ENCODE results near the gene ZNF862. TPM values are rescaled to one million over a fixed set of nuclear protein-coding genes. Genes with fewer than 3 reads are reported as not detected.

The ZNF862 gene
- total RNA-seq, 1 donor from 2014 or later: 24.6 TPM

DNA sequence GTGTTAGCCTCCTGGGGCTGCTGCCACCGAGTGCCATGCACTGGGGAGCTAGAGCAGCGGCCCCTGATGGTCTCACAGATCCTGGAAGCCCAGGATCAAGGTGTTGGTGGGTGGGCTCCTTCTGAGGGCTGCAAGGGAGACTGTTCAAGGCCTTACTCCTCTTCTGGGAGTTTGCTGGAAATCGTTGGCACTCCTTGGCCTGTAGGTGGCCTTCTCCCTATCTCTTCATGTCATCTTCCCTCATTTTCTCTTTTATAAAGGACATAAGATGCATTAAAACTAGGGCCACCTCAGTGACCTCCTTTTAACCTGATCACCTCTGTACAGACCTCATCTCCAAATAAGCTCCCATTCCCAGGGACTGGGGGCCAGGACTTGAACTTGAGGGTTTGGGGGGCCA is 27.0 kb upstream of the ZNF862 start:
- no peak for DNase-seq (ENCODE audit: low spot score)

DNA sequence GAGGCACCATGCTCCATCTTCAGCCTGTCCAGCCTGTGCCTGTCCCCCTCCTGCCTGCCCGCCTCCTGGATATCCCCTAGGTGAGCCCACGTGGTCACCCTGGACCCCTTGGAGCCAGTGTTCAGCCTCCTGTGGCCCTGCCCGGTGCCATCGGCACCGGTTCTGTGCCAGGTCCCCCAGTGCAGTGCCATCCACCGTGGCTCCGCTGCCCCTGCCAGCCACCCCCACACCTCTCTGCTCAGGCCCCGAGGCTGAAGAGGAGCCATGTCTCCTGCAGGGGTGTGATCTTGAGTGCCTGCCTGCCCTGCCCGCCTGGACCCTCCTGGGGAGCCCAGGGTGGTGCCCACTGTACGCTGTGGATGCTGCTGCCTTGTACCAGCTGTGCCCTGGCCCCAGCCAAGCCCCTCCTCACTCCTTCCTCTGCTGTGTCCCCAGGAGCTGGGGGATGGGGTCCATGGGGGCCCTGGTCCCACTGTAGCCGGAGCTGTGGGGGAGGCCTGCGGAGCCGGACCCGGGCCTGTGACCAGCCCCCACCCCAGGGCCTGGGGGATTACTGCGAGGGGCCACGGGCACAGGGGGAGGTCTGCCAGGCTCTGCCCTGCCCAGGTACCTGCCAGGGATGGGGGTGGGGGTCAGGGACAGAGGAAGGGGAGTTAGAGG is 26.2 kb upstream of the ZNF862 start:
- DNase-seq (ENCODE audit: low spot score): no peak

DNA sequence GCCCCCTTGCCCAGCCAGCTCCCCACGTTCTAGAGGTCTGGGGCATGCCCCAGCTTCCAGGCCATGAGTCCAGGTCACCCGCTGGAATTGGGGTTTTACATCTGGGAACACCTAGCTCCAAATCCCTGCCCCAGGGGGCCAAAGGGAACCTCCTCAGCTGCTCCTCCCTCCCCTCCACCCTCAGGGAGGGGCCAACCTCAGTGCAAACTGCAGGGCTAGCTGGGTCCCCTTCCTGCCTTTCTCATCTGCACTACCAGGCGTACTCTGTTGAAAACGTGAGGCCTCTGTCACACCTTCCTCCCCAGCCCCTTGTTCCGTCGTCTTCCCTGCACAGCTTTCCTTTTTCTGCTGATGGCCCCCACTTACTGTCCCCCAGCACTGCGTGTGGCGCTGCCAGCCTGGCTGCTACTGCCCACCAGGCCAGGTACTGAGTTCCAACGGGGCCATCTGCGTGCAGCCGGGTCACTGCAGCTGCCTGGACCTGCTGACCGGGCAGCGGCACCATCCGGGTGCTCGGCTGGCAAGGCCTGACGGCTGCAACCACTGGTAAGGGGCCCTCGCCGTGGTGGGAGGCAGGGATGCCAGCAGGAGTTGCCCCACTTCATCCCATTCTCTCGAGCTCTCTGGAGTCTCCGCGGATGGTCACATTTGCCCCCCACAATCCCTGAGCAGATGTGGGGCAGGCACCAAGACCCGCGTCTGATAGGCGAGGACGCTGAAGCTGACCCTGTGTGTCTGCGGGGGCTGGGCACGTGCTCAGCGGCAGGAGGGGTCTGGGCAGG is 24.7 kb upstream of the ZNF862 start:
- DNase-seq (ENCODE audit: low spot score): no peak

DNA sequence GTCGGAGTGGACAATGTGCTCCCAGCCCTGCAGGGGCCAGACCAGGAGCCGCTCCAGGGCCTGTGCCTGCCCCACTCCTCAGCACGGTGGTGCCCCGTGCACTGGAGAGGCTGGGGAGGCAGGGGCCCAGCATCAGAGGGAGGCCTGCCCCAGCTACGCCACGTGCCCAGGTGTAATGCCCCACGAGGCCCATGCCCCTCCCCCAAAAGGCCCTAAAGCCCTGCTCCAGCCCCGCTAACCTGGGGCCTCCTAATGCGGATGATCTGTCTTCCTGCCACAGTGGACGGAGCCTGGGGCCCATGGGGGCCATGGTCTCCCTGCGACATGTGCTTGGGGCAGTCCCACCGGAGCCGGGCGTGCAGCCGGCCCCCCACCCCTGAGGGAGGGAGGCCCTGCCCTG is 23.7 kb upstream of the ZNF862 start:
- no peak for DNase-seq (ENCODE audit: low spot score)

DNA sequence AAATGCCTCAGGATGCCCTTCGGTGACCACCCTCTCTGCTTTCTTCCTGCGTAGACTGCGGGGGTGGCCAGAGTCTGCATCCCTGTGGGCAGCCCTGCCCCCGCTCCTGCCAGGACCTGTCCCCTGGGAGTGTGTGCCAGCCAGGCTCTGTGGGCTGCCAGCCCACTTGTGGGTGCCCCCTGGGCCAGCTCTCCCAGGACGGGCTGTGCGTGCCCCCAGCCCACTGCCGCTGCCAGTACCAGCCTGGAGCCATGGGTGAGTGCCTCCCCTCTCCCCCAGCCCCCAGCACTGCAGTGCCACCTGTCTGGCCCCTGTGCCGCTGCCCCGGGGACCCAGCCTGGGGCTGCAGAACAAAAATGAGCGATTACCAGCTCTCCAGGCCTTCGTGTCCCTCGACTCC is 23.1 kb upstream of the ZNF862 start:
- DNase-seq (ENCODE audit: low spot score): no peak

DNA sequence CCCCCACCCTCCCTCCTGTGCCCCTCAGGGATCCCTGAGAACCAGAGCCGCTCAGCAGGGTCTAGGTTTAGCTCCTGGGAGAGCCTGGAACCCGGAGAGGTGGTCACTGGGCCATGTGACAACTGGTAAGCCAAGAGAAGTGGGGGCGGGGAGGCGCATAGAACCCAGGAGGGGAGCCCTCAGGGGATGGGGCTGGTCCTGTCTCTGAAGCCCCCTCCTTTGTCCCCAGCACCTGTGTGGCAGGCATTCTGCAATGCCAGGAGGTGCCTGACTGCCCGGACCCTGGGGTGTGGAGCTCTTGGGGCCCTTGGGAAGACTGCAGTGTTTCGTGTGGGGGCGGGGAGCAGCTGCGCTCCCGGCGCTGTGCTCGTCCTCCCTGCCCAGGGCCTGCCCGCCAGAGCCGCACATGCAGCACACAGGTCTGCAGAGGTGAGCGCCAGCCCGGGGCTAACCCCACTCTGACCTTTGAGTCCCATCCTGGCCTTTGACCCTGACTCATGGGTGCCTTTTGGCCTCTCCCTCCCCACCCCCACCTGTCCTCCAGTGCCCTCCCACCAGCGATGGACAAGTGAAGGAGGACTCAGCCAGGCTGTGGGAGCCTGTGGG is 22.4 kb upstream of the ZNF862 start:
- no peak for DNase-seq (ENCODE audit: low spot score)

DNA sequence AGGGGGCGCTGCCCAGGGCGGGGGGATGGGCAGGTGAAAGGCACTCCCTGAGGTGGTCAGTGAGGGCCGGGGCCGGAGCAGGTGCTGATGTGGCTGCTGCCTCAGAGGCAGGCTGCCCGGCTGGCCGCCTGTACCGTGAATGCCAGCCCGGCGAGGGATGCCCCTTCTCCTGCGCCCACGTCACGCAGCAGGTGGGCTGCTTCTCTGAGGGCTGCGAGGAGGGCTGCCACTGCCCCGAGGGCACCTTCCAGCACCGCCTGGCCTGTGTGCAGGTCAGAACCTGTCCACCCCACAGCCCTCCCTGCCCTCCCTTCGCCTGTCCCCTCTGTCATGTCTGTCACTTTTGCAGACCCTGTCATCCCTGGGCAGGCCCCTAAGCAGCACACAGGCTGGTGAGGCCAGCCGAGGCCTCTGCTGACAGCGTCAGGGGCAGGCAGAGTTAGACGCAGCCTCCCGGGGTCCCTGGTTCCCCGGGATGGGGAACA is 21.9 kb upstream of the ZNF862 start:
- DNase-seq (ENCODE audit: low spot score): no peak

DNA sequence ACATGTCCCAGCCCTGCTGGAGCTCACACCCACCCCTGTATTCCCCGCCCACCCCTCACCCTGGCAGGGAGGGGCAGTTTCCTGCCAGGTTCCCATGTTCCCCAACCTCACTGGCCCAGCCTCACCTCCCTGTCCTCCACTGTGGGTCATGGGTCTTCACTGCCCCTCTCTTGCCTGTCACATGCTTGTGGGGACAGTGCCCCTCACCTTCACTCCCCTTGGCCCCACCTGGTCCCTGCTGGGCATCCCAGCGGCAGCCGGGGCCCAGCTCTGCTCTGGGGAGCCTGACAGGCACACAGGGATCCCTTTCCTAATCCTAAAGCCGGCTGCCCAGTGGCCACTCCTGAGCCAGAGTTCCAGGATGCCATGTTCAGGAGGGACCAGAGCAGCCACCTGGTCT is 21.4 kb upstream of the ZNF862 start:
- DNase-seq (ENCODE audit: low spot score): no peak

DNA sequence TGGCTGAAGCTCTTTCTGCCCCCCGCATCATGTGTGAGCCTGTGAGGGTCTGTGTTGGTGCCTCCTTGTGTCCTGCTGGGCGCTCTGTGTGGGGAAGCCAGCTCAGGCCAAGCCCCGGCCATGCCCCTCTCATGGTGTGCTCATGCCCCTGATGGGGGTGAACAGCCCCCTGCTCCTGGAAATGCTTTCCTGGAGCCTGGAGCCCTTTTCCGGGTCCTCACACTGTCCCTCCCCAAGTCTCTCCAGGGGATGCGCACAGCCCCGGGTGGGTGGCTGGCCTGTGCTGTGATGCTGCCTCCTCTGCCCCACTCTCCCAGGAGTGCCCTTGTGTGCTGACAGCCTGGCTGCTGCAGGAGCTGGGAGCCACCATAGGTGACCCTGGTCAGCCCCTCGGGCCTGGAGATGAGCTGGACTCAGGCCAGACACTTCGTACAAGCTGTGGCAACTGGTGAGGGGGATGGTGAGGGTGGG is 20.8 kb upstream of the ZNF862 start:
- DNase-seq (ENCODE audit: low spot score): no peak

DNA sequence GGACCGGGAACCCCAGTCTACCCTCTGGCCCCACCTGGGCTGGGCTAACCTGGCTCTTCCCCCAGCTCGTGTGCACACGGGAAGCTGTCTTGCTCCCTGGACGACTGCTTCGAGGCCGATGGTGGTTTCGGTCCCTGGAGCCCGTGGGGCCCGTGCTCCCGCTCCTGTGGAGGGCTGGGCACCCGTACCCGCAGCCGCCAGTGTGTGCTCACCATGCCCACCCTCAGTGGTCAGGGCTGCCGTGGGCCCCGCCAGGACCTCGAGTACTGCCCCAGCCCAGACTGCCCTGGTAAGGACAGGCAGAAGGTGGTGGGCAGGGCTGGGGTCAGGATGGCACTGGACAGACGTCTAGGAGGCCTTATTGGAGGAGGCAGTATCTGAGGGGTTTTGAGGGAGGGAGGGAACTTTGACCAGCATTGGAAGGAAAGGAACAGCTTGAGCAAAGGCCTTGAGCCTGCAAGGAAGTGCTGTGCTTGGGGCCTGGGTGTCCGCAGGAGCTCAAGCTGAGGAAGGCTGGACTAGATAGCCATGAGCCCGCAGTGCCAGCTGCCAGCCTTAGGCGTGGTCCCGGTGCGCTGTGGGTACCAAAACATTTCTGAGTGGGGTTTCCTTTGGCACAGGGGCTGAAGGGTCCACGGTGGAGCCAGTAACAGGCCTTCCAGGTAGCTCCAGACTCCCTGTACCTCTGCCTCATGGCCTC is 20.2 kb upstream of the ZNF862 start:
- no peak for DNase-seq (ENCODE audit: low spot score)

DNA sequence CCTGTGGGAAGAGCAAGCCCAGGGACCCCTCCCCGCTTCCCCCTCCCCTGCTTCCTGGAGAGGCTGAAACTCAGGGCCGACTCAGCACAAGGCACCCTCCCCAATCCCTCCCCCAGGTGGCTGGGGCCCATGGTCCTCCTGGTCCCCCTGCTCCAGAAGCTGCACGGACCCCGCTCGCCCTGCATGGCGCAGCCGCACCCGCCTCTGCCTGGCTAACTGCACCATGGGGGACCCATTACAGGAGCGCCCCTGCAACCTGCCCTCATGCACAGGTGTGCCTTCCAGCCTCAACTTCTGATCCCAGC is 19.7 kb upstream of the ZNF862 start:
- no peak for DNase-seq (ENCODE audit: low spot score)

DNA sequence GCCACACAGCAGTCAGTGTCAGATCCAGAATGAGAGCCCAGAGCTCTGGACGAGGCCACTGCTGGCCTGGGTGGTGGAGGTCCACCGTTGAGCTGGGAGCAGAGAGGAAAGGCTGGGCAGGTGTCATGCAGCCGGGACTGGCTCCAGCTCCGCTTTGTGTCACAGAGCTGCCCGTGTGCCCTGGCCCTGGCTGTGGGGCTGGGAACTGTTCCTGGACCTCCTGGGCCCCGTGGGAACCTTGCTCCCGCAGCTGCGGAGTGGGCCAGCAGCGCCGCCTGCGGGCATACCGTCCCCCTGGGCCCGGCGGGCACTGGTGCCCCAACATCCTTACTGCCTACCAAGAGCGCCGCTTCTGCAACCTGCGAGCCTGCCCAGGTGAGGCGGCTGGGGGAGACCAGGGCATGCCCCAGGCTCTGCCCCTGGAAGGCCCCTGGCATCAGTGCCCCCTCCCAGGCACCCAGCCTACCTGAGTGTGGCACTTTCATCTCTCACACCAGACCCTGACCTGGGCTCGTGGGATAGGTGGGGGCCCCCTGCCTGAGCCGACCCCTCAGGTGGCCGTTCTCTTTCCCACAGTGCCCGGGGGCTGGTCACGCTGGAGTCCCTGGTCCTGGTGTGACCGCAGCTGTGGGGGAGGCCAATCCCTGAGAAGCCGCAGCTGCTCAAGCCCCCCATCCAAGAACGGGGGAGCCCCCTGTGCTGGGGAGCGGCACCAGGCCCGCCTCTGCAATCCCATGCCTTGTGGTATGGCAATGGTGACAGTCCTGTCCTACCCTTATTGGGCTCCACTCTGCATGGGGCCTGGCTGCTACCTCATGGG is 18.8 kb upstream of the ZNF862 start:
- DNase-seq (ENCODE audit: low spot score): no peak

DNA sequence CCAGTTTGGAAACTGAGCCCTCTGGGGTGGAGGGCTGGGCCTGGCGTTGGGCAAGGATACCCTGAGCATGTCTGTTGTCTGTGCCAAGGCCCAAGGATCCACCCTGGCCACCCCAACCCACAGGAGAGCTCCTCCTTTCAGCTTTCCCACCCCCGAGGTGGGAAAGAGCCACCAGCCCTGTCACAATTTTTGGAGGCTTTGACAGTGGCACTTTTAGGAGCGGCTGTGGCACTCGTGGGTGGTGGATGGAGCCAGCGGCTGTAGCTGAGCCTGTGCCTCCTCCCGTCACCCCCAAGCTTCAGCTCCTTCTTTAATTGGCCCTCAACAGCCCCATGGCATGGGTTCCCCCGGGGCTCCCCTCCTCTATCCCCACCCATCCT is 18.2 kb upstream of the ZNF862 start:
- no peak for DNase-seq (ENCODE audit: low spot score)

DNA sequence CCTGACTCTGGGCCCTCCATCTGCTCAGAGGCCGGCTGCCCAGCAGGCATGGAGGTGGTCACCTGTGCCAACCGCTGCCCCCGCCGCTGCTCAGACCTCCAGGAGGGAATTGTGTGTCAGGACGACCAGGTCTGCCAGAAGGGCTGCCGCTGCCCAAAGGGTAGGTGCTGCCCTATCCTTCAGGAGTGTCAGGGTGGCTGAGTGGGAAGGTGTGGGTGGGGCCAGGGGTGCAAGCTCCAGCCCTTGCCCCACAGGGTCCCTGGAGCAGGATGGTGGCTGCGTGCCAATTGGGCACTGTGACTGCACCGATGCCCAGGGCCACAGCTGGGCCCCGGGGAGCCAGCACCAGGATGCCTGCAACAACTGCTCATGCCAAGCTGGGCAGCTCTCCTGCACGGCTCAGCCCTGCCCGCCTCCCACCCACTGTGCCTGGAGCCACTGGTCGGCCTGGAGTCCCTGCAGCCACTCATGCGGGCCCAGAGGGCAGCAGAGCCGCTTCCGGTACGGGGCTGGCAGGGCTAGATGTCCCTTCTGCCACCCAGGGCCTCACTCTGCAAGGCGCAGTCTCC is 17.5 kb upstream of the ZNF862 start:
- DNase-seq (ENCODE audit: low spot score): no peak

DNA sequence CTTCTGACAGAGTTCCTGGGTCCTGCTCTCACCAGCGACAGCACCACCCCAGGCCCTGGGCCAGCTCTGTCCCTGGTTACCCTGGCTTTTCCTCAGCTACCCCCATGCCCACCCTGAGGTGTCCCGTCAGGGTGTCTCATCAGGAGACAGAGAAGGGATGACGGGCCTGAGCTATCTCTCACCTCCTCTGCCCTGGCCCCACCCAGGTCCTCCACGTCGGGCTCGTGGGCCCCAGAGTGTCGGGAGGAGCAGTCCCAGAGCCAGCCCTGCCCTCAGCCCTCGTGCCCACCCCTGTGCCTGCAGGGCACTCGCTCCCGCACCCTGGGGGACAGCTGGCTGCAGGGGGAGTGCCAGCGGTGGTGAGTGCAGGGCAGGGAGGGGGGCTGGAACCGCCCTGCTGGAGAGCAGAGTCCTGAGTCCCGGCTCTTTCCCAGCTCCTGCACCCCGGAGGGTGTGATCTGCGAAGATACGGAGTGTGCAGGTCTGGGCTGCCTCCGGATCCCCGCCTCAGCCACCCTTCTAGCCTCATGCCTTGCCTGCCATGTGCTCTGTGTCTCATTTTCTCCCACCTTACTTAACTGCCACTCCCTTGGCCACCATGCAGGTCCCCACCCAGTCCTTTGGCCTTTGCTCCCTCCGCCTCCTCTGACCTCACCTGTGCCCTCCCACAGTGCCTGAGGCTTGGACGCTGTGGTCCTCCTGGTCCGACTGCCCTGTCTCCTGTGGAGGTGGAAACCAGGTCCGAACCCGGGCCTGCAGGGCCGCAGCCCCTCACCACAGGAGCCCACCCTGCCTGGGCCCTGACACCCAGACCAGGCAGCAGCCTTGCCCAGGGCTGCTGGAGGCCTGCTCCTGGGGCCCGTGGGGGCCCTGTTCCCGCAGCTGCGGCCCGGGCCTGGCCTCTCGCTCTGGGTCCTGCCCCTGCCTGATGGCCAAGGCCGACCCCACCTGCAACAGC is 16.7 kb upstream of the ZNF862 start:
- DNase-seq (ENCODE audit: low spot score): no peak

DNA sequence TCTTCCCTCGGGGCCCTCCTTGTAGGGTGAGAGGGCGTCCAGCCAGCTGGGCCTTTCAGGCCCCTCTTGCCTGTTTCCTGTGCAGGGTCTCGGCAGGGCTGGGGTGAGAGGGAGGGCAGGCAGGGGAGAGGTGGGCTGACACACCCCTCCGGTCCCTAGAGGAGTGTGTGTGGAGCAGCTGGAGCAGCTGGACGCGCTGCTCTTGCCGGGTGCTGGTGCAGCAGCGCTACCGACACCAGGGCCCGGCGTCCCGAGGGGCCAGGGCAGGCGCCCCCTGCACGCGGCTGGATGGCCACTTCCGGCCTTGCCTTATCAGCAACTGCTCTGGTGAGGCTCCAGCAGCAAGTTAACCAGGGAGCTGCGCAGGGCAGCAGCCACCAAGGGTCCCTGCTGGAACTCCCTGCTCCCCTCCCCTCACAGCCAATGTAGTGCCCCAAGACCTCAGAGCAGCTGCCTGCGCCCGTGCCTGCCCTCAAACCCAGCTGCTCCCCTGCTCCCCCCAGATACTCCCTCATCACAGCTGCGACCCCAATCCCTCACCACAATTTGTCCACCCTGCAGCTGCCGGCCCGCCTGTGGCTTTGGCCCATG is 15.7 kb upstream of the ZNF862 start:
- DNase-seq (ENCODE audit: low spot score): no peak

DNA sequence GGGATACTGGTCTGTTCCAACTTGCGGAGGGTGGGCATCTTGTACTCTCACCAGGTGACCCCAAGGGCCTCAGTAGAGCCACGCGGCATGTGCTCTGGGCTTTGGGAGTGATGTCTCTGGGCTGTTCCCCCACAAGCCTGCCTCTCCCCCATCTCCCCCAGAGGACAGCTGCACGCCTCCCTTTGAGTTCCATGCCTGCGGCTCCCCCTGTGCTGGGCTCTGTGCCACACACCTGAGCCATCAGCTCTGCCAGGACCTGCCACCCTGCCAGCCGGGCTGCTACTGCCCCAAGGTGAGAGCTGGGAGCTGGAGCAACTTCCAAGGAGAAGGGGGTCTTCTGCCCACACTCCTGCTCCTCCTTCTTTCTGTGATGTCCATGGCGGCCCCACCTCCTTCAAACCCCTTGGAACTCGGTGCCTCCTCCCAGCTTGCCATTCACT is 15.0 kb upstream of the ZNF862 start:
- DNase-seq (ENCODE audit: low spot score): no peak

DNA sequence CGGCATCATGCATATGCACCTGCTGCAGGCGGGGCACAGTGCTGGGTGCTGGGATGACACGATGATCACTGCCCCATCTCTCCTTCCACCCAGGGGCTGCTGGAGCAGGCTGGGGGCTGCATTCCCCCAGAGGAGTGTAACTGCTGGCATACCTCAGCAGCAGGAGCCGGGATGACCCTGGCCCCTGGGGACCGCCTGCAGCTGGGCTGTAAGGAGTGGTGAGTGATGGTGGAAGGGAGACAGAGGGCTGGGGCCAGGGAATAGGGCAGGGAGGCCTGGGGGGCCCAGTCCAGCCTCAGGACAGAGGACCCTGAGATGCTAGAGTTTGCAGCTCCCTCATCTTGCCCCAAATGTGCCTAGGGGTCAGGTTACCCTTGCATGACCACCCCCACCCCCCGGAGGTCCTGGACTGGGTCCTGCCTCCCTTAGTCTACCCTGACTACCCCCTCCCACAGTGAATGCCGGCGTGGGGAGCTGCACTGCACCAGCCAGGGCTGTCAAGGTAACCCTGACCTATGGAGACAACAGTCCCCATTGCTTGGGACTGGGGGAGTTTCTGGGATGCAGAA is 14.5 kb upstream of the ZNF862 start:
- no peak for DNase-seq (ENCODE audit: low spot score)

DNA sequence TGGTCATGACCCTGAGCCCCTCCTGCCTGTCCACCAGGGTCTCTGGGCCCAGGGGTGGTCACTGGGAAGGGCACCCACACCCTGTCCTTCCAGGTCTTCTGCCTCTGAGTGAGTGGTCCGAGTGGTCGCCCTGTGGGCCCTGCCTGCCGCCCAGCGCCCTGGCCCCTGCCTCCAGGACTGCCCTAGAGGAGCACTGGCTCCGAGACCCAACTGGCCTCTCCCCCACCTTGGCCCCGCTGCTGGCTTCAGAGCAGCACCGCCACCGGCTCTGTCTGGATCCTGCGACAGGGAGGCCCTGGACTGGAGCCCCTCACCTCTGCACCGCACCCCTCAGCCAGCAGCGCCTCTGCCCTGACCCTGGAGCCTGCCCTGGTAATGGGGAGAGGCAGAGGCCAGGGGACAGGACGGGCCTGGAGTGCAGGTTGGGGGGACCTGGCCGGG is 13.9 kb upstream of the ZNF862 start:
- DNase-seq (ENCODE audit: low spot score): no peak

Measured in ureter (tissue), 1 donor.